IMR-90 (cell line): ENCODE measurements around the gene GRID1. TPM values are rescaled to one million over a fixed set of nuclear protein-coding genes. Genes with fewer than 3 reads are reported as not detected.

ENCODE experiments used
- ATAC-seq: fragments of 200-7000 bp; cut with Tn5 transposase; 2 replicates; pipeline ENCODE4 v1.9.1; 2020; ENCODE audit warnings: low read depth, mild to moderate bottlenecking, moderate library complexity
- BruUV-seq: library from RNA; stranded (reverse); fragments of 400-500 nt; replicated peaks from 2 replicates; lab custom pipeline; 2021; lab: Mats Ljungman, UMichigan
- CTCF ChIA-PET: fragments of 300-600 bp; formaldehyde crosslinking; extraction: SDS; loops from one replicate; lab custom pipeline; 2021; ENCODE audit warnings: antibody characterized with exemption; lab: Yijun Ruan, JAX
- POLR2A ChIA-PET: fragments of 300-600 bp; sonication (Branson Sonifier 250); formaldehyde crosslinking; loops from one replicate; lab custom pipeline; 2022; ENCODE audit warnings: antibody characterized with exemption; ENCODE audit not compliant: unreplicated experiment; lab: Charles Lee
- DNase-seq: peaks from one replicate; pipeline ENCODE4 v3.0.0; 2013
- H2AFZ ChIP-seq: replicated peaks from 2 replicates; pipeline ENCODE3; 2013; ENCODE audit warnings: low read length, mild to moderate bottlenecking; ENCODE audit not compliant: poor library complexity
- H2AK5ac ChIP-seq: 2 replicates; pipeline ENCODE4 v1.6.1; 2013; ENCODE audit warnings: low read depth, low read length, inconsistent platforms
- H2AK9ac ChIP-seq: replicated peaks from 2 replicates; pipeline ENCODE3; 2013; ENCODE audit warnings: mild to moderate bottlenecking, low read depth, low read length, moderate library complexity; ENCODE audit not compliant: poor library complexity
- H2BK120ac ChIP-seq: 2 replicates; pipeline ENCODE4 v1.6.1; 2013; ENCODE audit warnings: low read depth, low read length, inconsistent platforms
- H2BK15ac ChIP-seq: 3 replicates; pipeline ENCODE4 v1.6.1; 2013; ENCODE audit warnings: low read depth, low read length, inconsistent platforms
- H2BK20ac ChIP-seq: 2 replicates; pipeline ENCODE4 v1.6.1; 2013; ENCODE audit warnings: low read depth, mild to moderate bottlenecking, inconsistent platforms, low read length, moderate library complexity
- H2BK5ac ChIP-seq: 2 replicates; pipeline ENCODE4 v1.6.1; 2013; ENCODE audit warnings: mild to moderate bottlenecking, low read depth, low read length, inconsistent platforms; ENCODE audit not compliant: poor library complexity, severe bottlenecking
- H3K14ac ChIP-seq: replicated peaks from 2 replicates; pipeline ENCODE4 v1.6.1; 2013; ENCODE audit warnings: low read depth, low read length, inconsistent platforms
- H3K18ac ChIP-seq: 2 replicates; pipeline ENCODE4 v1.6.1; 2013; ENCODE audit warnings: low read depth, low read length, control low read depth
- H3K23ac ChIP-seq: 2 replicates; pipeline ENCODE4 v1.6.1; 2013; ENCODE audit warnings: low read depth, low read length, inconsistent platforms
- H3K27ac ChIP-seq: 2 replicates; pipeline ENCODE4 v1.5.1; 2013; ENCODE audit warnings: mild to moderate bottlenecking, control low read depth, low read length; ENCODE audit not compliant: insufficient read depth
- H3K27me3 ChIP-seq: 2 replicates; pipeline ENCODE4 v1.6.1; 2013; ENCODE audit warnings: low read length; ENCODE audit not compliant: control insufficient read depth, insufficient read depth
- H3K36me3 ChIP-seq: 2 replicates; pipeline ENCODE4 v1.6.1; 2013; ENCODE audit warnings: low read length, mixed read lengths; ENCODE audit not compliant: control insufficient read depth, insufficient read depth
- H3K4ac ChIP-seq: 2 replicates; pipeline ENCODE4 v1.6.1; 2013; ENCODE audit warnings: low read depth, low read length, inconsistent platforms
- H3K4me1 ChIP-seq: 2 replicates; pipeline ENCODE4 v1.6.1; 2013; ENCODE audit warnings: low read length, mixed read lengths; ENCODE audit not compliant: control insufficient read depth, insufficient read depth
- H3K4me2 ChIP-seq: 2 replicates; pipeline ENCODE4 v1.6.1; 2013; ENCODE audit warnings: low read depth, mild to moderate bottlenecking, control low read depth, low read length, moderate library complexity
- H3K4me3 ChIP-seq: 2 replicates; pipeline ENCODE4 v1.5.1; 2013; ENCODE audit warnings: low read depth, mild to moderate bottlenecking, control low read depth, low read length, moderate library complexity; ENCODE audit not compliant: insufficient read depth
- H3K56ac ChIP-seq: 2 replicates; pipeline ENCODE4 v1.6.1; 2013; ENCODE audit warnings: low read length, inconsistent platforms; ENCODE audit not compliant: insufficient read depth; ENCODE audit errors: extremely low read depth
- H3K79me1 ChIP-seq, 2 experiments: 2 replicates each; pipeline ENCODE4 v1.6.1; 2013; ENCODE audit warnings: low read length in 2 of 2, inconsistent platforms in 1 of 2, low read depth in 1 of 2
- H3K9ac ChIP-seq: 2 replicates; pipeline ENCODE4 v1.6.1; 2013; ENCODE audit warnings: low read depth, low read length, control low read depth
- H3K9me1 ChIP-seq: 2 replicates; pipeline ENCODE4 v1.6.1; 2013; ENCODE audit warnings: low read length, inconsistent platforms; ENCODE audit not compliant: insufficient read depth
- H3K9me3 ChIP-seq: 2 replicates; pipeline ENCODE4 v1.6.1; 2013; ENCODE audit warnings: low read length; ENCODE audit not compliant: control insufficient read depth, insufficient read depth
- H4K20me1 ChIP-seq: 2 replicates; pipeline ENCODE4 v1.6.1; 2013; ENCODE audit warnings: low read length, inconsistent platforms; ENCODE audit not compliant: insufficient read depth
- H4K5ac ChIP-seq: 2 replicates; pipeline ENCODE4 v1.6.1; 2013; ENCODE audit warnings: mild to moderate bottlenecking, low read depth, low read length, control low read depth
- H4K8ac ChIP-seq, 2 experiments: 2 replicates each; pipeline ENCODE4 v1.6.1; 2013; ENCODE audit warnings: low read depth in 2 of 2, low read length in 2 of 2, control low read depth in 1 of 2, inconsistent platforms in 1 of 2
- H4K91ac ChIP-seq: 2 replicates; pipeline ENCODE4 v1.6.1; 2013; ENCODE audit warnings: low read depth, low read length, inconsistent platforms; ENCODE audit not compliant: insufficient read depth
- BHLHE40 ChIP-seq: fragments of 150-350 bp; IDR thresholded peaks from 2 replicates; pipeline ENCODE4 v1.6.1; 2016; ENCODE audit warnings: mild to moderate bottlenecking, low read depth, low read length
- CEBPB ChIP-seq: IDR thresholded peaks from 2 replicates; pipeline ENCODE4 v1.6.1; 2012; ENCODE audit warnings: low read depth, low read length, improper control_type of control experiment
- CHD1 ChIP-seq: IDR thresholded peaks from 2 replicates; pipeline ENCODE4 v1.6.1; 2012; ENCODE audit warnings: low read depth, low read length, improper control_type of control experiment
- ELK1 ChIP-seq: fragments of 150-350 bp; IDR thresholded peaks from 2 replicates; pipeline ENCODE4 v1.6.1; 2016; ENCODE audit warnings: low read depth, mild to moderate bottlenecking, low read length, moderate library complexity, borderline replicate concordance
- FOS ChIP-seq: fragments of 150-350 bp; IDR thresholded peaks from 2 replicates; pipeline ENCODE4 v1.6.1; 2016; ENCODE audit warnings: low read depth, low read length
- MAFK ChIP-seq: IDR thresholded peaks from 2 replicates; pipeline ENCODE4 v1.6.1; 2012; ENCODE audit warnings: low read depth, low read length, improper control_type of control experiment
- MXI1 ChIP-seq: IDR thresholded peaks from 2 replicates; pipeline ENCODE4 v1.6.1; 2012; ENCODE audit warnings: low read depth, mild to moderate bottlenecking, low read length, moderate library complexity, borderline replicate concordance
- NFE2L2 ChIP-seq: fragments of 150-350 bp; IDR thresholded peaks from 2 replicates; pipeline ENCODE4 v1.6.1; 2016; ENCODE audit warnings: low read depth, mild to moderate bottlenecking, low read length
- POLR2A ChIP-seq: IDR thresholded peaks from 2 replicates; pipeline ENCODE4 v1.6.1; 2012; ENCODE audit warnings: mild to moderate bottlenecking, low read depth, low read length
- RAD21 ChIP-seq: IDR thresholded peaks from 2 replicates; pipeline ENCODE4 v1.6.1; 2012; ENCODE audit warnings: low read length, improper control_type of control experiment
- RCOR1 ChIP-seq: IDR thresholded peaks from 2 replicates; pipeline ENCODE4 v1.6.1; 2012; ENCODE audit warnings: mild to moderate bottlenecking, low read length, improper control_type of control experiment; ENCODE audit not compliant: insufficient replicate concordance
- RFX5 ChIP-seq: IDR thresholded peaks from 2 replicates; pipeline ENCODE4 v1.8.0; 2012; ENCODE audit warnings: low read depth, mild to moderate bottlenecking, low read length, moderate library complexity
- SMC3 ChIP-seq: fragments of 150-350 bp; IDR thresholded peaks from 2 replicates; pipeline ENCODE4 v1.6.1; 2016; ENCODE audit warnings: low read depth, mild to moderate bottlenecking, antibody characterized with exemption, low read length, moderate library complexity
- USF2 ChIP-seq: fragments of 150-350 bp; IDR thresholded peaks from 2 replicates; pipeline ENCODE4 v1.6.1; 2017; ENCODE audit warnings: mild to moderate bottlenecking, antibody characterized with exemption, low read length, low read depth
- whole genome bisulfite sequencing, 2 experiments: methylation state at CpG; one replicate each; pipeline versions ENCODE4 v1.1.5 to v1.1.7; 2013; ENCODE audit warnings: missing lambda C conversion rate in 2 of 2; ENCODE audit not compliant: insufficient read length in 1 of 2; ENCODE audit errors: extremely low coverage in 2 of 2; 5-methylcytosine and 5-hydroxymethylcytosine counted together
- dilution Hi-C: fragments of 300-500 bp; cut with HindIII; formaldehyde crosslinking; loops from one replicate; pipeline ENCODE4 v1.14.3; 2018; ENCODE audit warnings: low sequenced_read_pairs; ENCODE audit not compliant: unreplicated experiment
- in situ Hi-C: fragments of 300-500 bp; cut with MboI; formaldehyde crosslinking; loops from 3 replicates; pipeline ENCODE4 v1.14.3; 2019; ENCODE audit warnings: low sequenced_read_pairs, inconsistent platforms, mixed read lengths
- intact Hi-C: fragments of 100-400 bp; cut with micrococcal nuclease; formaldehyde crosslinking; loops from 2 replicates; pipeline ENCODE4 v1.10.0; 2022
- polyA plus RNA-seq, 3 experiments: library from polyadenylated mRNA; depleted of rRNA; stranded (reverse); fragments of >200 nt; gene quantifications; 2 replicates each; pipeline ENCODE4 v1.2.3, GENCODE V29; 2012; ENCODE audit warnings: low replicate concordance in 1 of 3
- total RNA-seq: library from RNA; depleted of rRNA; stranded (reverse); fragments of >200 nt; gene quantifications from 2 replicates; pipeline ENCODE4 v1.2.3, GENCODE V29; 2012

Gene GRID1
- total and polyA plus RNA-seq, 2 of the 4 experiments (the other 2 are of a cell fraction): not detected

- Histone ChIP-seq H3K36me3 (no peaks in the 10 kb centered on the region), H3K14ac (no peak overlapping the region), H3K9me3 (no peaks in the 10 kb centered on the region; the same call in 1 of the 2 replicates), H3K23ac (no peak overlapping the region), H3K56ac (no peak overlapping the region), H3K4me2 (no peak overlapping the region), H4K5ac (no peak overlapping the region), H3K18ac (no peak overlapping the region), H3K4ac (no peak overlapping the region), H3K27me3 (peaks cover 70% of the 10 kb centered on the region), H2BK120ac (no peak overlapping the region), H2AK5ac (no peak overlapping the region), H2AFZ (no peak overlapping the region), H3K79me1 (no peaks in the 10 kb centered on the region), H2BK5ac (no peak overlapping the region), H3K9ac (no peak overlapping the region), H3K4me3 (no peak overlapping the region), H4K91ac (no peak overlapping the region), H3K9me1 (0 out of 2 replicates have a peak, but pooled peaks cover 4% of the 10 kb centered on the region), H3K4me1 (no peaks in the 10 kb centered on the region), H2AK9ac (no peak overlapping the region), H2BK20ac (no peak overlapping the region), H4K8ac (no peak overlapping the region), H3K27ac (no peak overlapping the region), H4K20me1 (no peaks in the 10 kb centered on the region), H2BK15ac (no peak overlapping the region)
- in situ Hi-C loops (loop anchor here (5.0 kb wide), 1 partner anchor 1830 kb away; no protein-coding TSS in a partner anchor), intact Hi-C loops (no loop called here), dilution Hi-C loops (no loop called here)
- no TSS peak for BruUV-seq
- TF ChIP-seq POLR2A (no peak), RFX5 (no peak), CEBPB (no peak), SMC3 (no peak), RAD21 (no peak), RCOR1 (no peak), ELK1 (no peak), MXI1 (no peak), BHLHE40 (no peak), USF2 (no peak), FOS (no peak), CHD1 (no peak), NFE2L2 (no peak), MAFK (no peak)
- ATAC-seq (no peak), DNase-seq (no peak)
- 18% methylated on average over 2 of the region's 7 CpGs; no CpG with 5 or more reads in 1 of the 2 experiments for WGBS, 2 experiments
- ChIA-PET CTCF (interaction anchor here (1.1 kb wide), 1 partner anchor 10 kb away, joined by 4 read pairs; no protein-coding TSS in a partner anchor), POLR2A (no interaction called here)
Observed at GRCh38 chr10:86372119-86372783, 5.7 kb upstream of the GRID1 start.
